K562 (cell line): ENCODE data around the gene TLCD1. TPM values are rescaled to one million over a fixed set of nuclear protein-coding genes. Genes with fewer than 3 reads are reported as not detected.

Experiments
- CUX1 ChIP-seq: fragments of 200-800 bp; sonication (Bioruptor generic); IDR thresholded peaks from 2 replicates; pipeline ENCODE4 v1.6.1; 2016; ENCODE audit warnings: missing genetic modification characterization, missing compliant biosample characterization
- ELF1 ChIP-seq: fragments of 200-800 bp; sonication (Bioruptor generic); IDR thresholded peaks from 2 replicates; pipeline ENCODE4 v1.6.1; 2016; ENCODE audit warnings: missing genetic modification characterization, missing compliant biosample characterization
- ETS1 ChIP-seq: conservative IDR thresholded peaks from 2 replicates; pipeline ENCODE4 v1.6.1; 2011; ENCODE audit warnings: low read depth, mild to moderate bottlenecking, low read length; ENCODE audit not compliant: control insufficient read depth
- ETV6 ChIP-seq, 3 experiments: fragments of 150-350 bp in 1 of 3; sonication (generic) in 1 of 3; formaldehyde crosslinking in 1 of 3; IDR thresholded peaks; 2 replicates each; pipeline versions ENCODE4 v1.6.1 to v1.8.0; 2014 to 2022; ENCODE audit warnings: borderline replicate concordance in 2 of 3, low read depth in 2 of 3, antibody characterized with exemption in 1 of 3, low read length in 1 of 3, mild to moderate bottlenecking in 1 of 3, missing genetic modification reagents in 1 of 3
- IRF9 ChIP-seq: fragments of 450-650 bp; IDR thresholded peaks from 2 replicates; pipeline ENCODE4 v1.6.1; 2016; ENCODE audit warnings: missing biosample characterization, missing genetic modification characterization
- MAFG ChIP-seq: fragments of 450-650 bp; conservative IDR thresholded peaks from 2 replicates; pipeline ENCODE4 v1.6.1; 2016; ENCODE audit warnings: missing genetic modification characterization, missing compliant biosample characterization
- NFRKB ChIP-seq: fragments of 450-650 bp; IDR thresholded peaks from 2 replicates; pipeline ENCODE4 v1.6.1; 2016; ENCODE audit warnings: low read depth
- RBM22 ChIP-seq: fragments of 200-400 bp; formaldehyde crosslinking; IDR thresholded peaks from 2 replicates; pipeline ENCODE4 v1.6.1; 2018; ENCODE audit warnings: low read length, low read depth; ENCODE audit not compliant: poor library complexity, severe bottlenecking
- SIN3B ChIP-seq: fragments of 450-650 bp; IDR thresholded peaks from 2 replicates; pipeline ENCODE4 v1.6.1; 2017; ENCODE audit warnings: low read depth, mild to moderate bottlenecking, moderate library complexity
- SMARCC2 ChIP-seq: fragments of 450-650 bp; IDR thresholded peaks from 2 replicates; pipeline ENCODE4 v1.6.1; 2017; ENCODE audit warnings: antibody characterized with exemption, moderate library complexity, mild to moderate bottlenecking, low read depth
- SP2 ChIP-seq: IDR thresholded peaks from 2 replicates; pipeline ENCODE4 v1.6.1; 2011; ENCODE audit warnings: mild to moderate bottlenecking, low read depth, low read length, moderate library complexity; ENCODE audit not compliant: poor library complexity, severe bottlenecking; ENCODE audit errors: extremely low read depth
- ZBTB8A ChIP-seq: fragments of 450-650 bp; IDR thresholded peaks from 2 replicates; pipeline ENCODE4 v1.6.1; 2018; ENCODE audit warnings: mild to moderate bottlenecking, moderate library complexity; ENCODE audit not compliant: partially characterized antibody
- ZBTB9 ChIP-seq: fragments of 450-650 bp; formaldehyde crosslinking; IDR thresholded peaks from 2 replicates; pipeline ENCODE4 v1.4.0; 2020; ENCODE audit warnings: mild to moderate bottlenecking, moderate library complexity
- ZFP91 ChIP-seq: sonication (generic); formaldehyde crosslinking; IDR thresholded peaks from 2 replicates; pipeline ENCODE4 v1.8.0; 2022; ENCODE audit warnings: mild to moderate bottlenecking, missing genetic modification reagents
- polyA plus RNA-seq, 8 experiments: library from polyadenylated mRNA; depleted of rRNA in 4 of 8; stranded (reverse) in 5 of 8; unstranded in 3 of 8; fragments of >200 nt; fragmentation: Nextera tagmentation in 2 of 8; fragmentation: Illumina TruSeq in 1 of 8; extraction: Ambion mirVana in 2 of 8; extraction: Trizol in 1 of 8; gene quantifications; 2 replicates each; pipeline versions ENCODE4 v1.2.1 to v1.2.3, GENCODE V29; 2011 to 2014; ENCODE audit warnings: inconsistent platforms in 1 of 8, missing spikeins in 1 of 8
- total RNA-seq, 7 experiments: library from RNA; depleted of rRNA in 6 of 7; stranded (reverse); fragments of >200 nt in 6 of 7; fragmentation: Illumina TruSeq in 2 of 7; extraction: Trizol in 2 of 7; gene quantifications; 2 replicates each; pipeline versions ENCODE4 v1.2.1 to v1.2.3, GENCODE V29; 2011 to 2021; ENCODE audit warnings: low replicate concordance in 1 of 7

Gene TLCD1
- total and polyA plus RNA-seq, 9 of the 15 experiments (the other 6 are each of a cell fraction or from before 2014, with no cell fraction given), result 6.8 to 37.7 (median 21.7) TPM

GRCh38 chr17:28710861-28711722 lies 14.9 kb downstream of the TLCD1 start (continued):
- peak; percentile 79 for TF ChIP-seq ETS1
- no peak; the same call in 1 of the 2 replicates for TF ChIP-seq SIN3B
- TF ChIP-seq ZBTB9 (CRISPR knock-in tag), result peak; percentile 71; the same call in 1 of the 2 replicates
- TF ChIP-seq ZFP91 (CRISPR knock-in tag), result no peak; the same call in 1 of the 2 replicates
- no peak for TF ChIP-seq IRF9 (tag)
- no peak for TF ChIP-seq ETV6 (IDR thresholded peaks at IDR 0.05; ENCODE audit: borderline replicate concordance in 1 of 2, low read depth in 2 of 2, low read length in 1 of 2)
- 0 out of 2 replicates have a peak, but pooled peaks have one; percentile 21 for TF ChIP-seq ETV6 (CRISPR knock-in tag; IDR thresholded peaks at IDR 0.05; ENCODE audit: borderline replicate concordance)
- TF ChIP-seq ELF1 (tag), result no peak
- TF ChIP-seq SP2, result no peak
- TF ChIP-seq CUX1 (CRISPR knock-in tag), result no peak
- no peak for TF ChIP-seq MAFG (tag)
- no peak for TF ChIP-seq ZBTB8A
- peak; percentile 17; the same call in 1 of the 2 replicates for TF ChIP-seq NFRKB
- TF ChIP-seq SMARCC2, result no peak
- TF ChIP-seq RBM22, result peak; percentile 58
